OCI-LY3 (cell line): ENCODE measurements around the gene ZNF618.

Experiments
- EZH2phosphoT487 ChIP-seq: fragments of 200-600 bp; shearing (Covaris generic); IDR thresholded peaks from 2 replicates; pipeline ENCODE4 v1.6.1; 2018; ENCODE audit warnings: antibody characterized with exemption, mixed run types, low read depth
- TF ChIP-seq, protein P1 (sequence below): fragments of 200-600, 300-600 bp; sonication (generic); IDR thresholded peaks from 2 replicates; pipeline ENCODE4 v1.5.1; 2014; ENCODE audit warnings: antibody characterized with exemption, low read length, low read depth

DNA sequence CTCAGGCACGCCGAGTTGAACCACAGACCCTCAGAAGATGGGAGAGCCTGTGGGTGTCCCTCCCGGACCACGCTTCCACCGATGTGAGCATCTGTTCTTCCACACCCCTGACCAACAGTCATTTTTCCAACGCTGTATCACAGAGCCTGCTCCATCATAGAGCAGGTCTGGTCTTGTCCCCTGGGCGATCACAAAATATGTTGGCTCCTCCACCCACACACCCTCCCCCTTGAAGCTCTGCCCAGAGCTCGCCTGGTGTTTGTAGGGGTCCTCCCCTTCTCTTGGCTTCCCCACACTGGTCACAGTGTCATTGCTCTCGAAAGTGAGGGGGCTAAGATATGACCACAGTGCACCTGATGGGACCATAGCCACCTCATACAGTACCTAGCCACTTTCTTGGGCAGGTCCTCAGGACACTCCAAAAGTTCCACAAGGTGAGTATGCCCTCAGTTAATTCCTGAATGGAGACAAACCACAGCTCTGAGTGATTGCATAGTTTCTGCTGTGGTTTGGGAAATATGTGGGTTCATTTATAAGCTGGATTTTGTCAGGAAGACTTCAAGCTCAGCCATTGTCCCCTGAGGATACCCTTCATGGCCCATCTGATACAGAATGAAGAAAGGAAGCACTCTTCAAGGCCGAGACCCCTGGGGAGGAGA is 3.5 kb upstream of the ZNF618 start:
- TF ChIP-seq, protein P1, sequence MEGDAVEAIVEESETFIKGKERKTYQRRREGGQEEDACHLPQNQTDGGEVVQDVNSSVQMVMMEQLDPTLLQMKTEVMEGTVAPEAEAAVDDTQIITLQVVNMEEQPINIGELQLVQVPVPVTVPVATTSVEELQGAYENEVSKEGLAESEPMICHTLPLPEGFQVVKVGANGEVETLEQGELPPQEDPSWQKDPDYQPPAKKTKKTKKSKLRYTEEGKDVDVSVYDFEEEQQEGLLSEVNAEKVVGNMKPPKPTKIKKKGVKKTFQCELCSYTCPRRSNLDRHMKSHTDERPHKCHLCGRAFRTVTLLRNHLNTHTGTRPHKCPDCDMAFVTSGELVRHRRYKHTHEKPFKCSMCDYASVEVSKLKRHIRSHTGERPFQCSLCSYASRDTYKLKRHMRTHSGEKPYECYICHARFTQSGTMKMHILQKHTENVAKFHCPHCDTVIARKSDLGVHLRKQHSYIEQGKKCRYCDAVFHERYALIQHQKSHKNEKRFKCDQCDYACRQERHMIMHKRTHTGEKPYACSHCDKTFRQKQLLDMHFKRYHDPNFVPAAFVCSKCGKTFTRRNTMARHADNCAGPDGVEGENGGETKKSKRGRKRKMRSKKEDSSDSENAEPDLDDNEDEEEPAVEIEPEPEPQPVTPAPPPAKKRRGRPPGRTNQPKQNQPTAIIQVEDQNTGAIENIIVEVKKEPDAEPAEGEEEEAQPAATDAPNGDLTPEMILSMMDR: no peak
- no peak for TF ChIP-seq EZH2phosphoT487
